Calu3 (cell line): Measurements from ENCODE around the gene ZFPL1. TPM values are rescaled to one million over a fixed set of nuclear protein-coding genes. Genes with fewer than 3 reads are reported as not detected.
A peak's percentile ranks its signal among the peaks of the same experiment; 100 is the strongest.

Experiments
- BruUV-seq: library from RNA; stranded (reverse); fragments of 400-500 nt; replicated peaks from 2 replicates; lab custom pipeline; 2021; lab: Mats Ljungman, UMichigan
- CTCF ChIA-PET: fragments of 300-600 bp; sonication (Branson Sonifier 250); formaldehyde crosslinking; loops from one replicate; lab custom pipeline; 2022; ENCODE audit warnings: antibody characterized with exemption; lab: Charles Lee
- DNase-seq: peaks from one replicate; pipeline ENCODE4 v3.0.0; 2022
- H3K27ac Mint-ChIP-seq: one replicate; pipeline ENCODE4 v1.8.0; 2022; ENCODE audit warnings: mixed read lengths; ENCODE audit not compliant: unreplicated experiment
- H3K27me3 Mint-ChIP-seq: one replicate; pipeline ENCODE4 v1.8.0; 2022; ENCODE audit warnings: mixed read lengths; ENCODE audit not compliant: unreplicated experiment
- H3K36me3 Mint-ChIP-seq: one replicate; pipeline ENCODE4 v1.8.0; 2022; ENCODE audit warnings: mild to moderate bottlenecking, moderate library complexity, mixed read lengths; ENCODE audit not compliant: insufficient read depth, unreplicated experiment
- H3K4me1 Mint-ChIP-seq: one replicate; pipeline ENCODE4 v1.8.0; 2022; ENCODE audit warnings: mild to moderate bottlenecking, low read depth, mixed read lengths; ENCODE audit not compliant: unreplicated experiment
- H3K4me3 Mint-ChIP-seq: one replicate; pipeline ENCODE4 v1.8.0; 2022; ENCODE audit warnings: mild to moderate bottlenecking, low read depth, moderate library complexity, mixed read lengths; ENCODE audit not compliant: unreplicated experiment
- H3K9me3 Mint-ChIP-seq: one replicate; pipeline ENCODE4 v1.8.0; 2022; ENCODE audit warnings: low read depth, mixed read lengths; ENCODE audit not compliant: unreplicated experiment
- intact Hi-C: fragments of 100-400 bp; cut with micrococcal nuclease; formaldehyde crosslinking; loops from one replicate; pipeline ENCODE4 v1.10.0; 2022; ENCODE audit not compliant: unreplicated experiment
- total RNA-seq: library from RNA; stranded (reverse); gene quantifications from 2 replicates; pipeline ENCODE4 v1.2.3, GENCODE V29; 2022
- TF ChIP-seq, protein P1 (sequence below): fragments of 200-600 bp; IDR thresholded peaks from one replicate; pipeline ENCODE4 v1.8.0; 2022; ENCODE audit warnings: antibody characterized with exemption; ENCODE audit not compliant: unreplicated experiment

Gene ZFPL1
- total RNA-seq, 1 experiment from 2014 or later, result 47.6 TPM

GRCh38 chr11:65131895-65132237 lies 47.8 kb downstream of the ZFPL1 start:
- H3K27me3 Mint-ChIP-seq, result no peaks in the 10 kb centered on the region
- no peak overlapping the region for H3K27ac Mint-ChIP-seq
- H3K4me3 Mint-ChIP-seq, result peak overlapping the region; percentile 99
- no peaks in the 10 kb centered on the region for H3K9me3 Mint-ChIP-seq
- H3K36me3 Mint-ChIP-seq, result peaks cover 86% of the 10 kb centered on the region
- CTCF ChIA-PET, result no interaction called here
- intact Hi-C loops, result no loop called here
- no TSS peak for BruUV-seq
- DNase-seq, result no peak
- peaks cover 28% of the 10 kb centered on the region for H3K4me1 Mint-ChIP-seq
- TF ChIP-seq, protein P1, sequence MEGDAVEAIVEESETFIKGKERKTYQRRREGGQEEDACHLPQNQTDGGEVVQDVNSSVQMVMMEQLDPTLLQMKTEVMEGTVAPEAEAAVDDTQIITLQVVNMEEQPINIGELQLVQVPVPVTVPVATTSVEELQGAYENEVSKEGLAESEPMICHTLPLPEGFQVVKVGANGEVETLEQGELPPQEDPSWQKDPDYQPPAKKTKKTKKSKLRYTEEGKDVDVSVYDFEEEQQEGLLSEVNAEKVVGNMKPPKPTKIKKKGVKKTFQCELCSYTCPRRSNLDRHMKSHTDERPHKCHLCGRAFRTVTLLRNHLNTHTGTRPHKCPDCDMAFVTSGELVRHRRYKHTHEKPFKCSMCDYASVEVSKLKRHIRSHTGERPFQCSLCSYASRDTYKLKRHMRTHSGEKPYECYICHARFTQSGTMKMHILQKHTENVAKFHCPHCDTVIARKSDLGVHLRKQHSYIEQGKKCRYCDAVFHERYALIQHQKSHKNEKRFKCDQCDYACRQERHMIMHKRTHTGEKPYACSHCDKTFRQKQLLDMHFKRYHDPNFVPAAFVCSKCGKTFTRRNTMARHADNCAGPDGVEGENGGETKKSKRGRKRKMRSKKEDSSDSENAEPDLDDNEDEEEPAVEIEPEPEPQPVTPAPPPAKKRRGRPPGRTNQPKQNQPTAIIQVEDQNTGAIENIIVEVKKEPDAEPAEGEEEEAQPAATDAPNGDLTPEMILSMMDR, result no peak

DNA sequence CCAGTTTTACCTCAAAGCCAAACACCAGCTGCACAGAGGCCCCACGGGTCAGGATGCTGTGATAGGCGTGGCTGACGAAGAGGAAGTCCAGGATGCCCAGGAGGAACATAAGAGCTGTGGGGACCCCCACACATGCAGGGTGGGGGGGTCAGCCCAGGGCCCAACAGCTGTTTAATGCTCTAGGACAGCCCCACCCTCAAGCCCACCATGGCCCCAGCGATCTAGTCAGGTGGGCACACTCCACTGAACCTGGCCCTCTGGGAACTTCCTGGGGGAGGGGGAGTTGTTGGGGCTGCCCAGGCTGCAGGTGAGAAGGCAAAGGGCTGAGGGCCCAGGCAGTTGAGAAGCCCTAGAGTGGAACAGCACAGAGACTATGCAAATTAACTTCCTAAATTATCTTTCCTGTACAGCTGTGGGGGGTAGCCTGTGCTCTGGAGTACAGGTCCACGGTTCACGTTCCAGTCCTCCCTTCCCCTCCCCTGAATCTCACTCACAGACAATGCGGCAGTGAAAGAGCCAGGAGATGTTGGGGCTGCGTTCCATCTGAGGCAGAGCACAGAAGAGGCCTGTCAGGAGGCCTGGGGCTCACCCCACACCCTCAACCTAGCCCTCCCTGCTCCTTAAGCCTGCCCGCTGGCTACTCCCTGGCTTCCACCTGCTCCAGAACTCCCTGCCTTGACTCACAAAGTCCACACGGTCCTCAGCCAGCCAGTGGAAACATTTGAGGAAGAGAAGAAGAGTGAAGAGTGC lies 48.4 kb downstream of the ZFPL1 start:
- DNase-seq, result no peak
- Mint-ChIP-seq H3K27me3 (no peaks in the 10 kb centered on the region), H3K36me3 (peaks cover 80% of the 10 kb centered on the region)

GRCh38 chr11:65132988-65133700 lies 49.1 kb downstream of the ZFPL1 start:
- CTCF ChIA-PET, result interaction anchor here (3.4 kb wide), 1 partner anchor 49 kb away, joined by 27 read pairs; the partner anchor contains the start of gene CAPN1
- BruUV-seq, result no TSS peak
- Mint-ChIP-seq H3K9me3 (no peaks in the 10 kb centered on the region), H3K27ac (peak overlapping the region; percentile 100), H3K4me3 (peak overlapping the region; percentile 99), H3K36me3 (peaks cover 73% of the 10 kb centered on the region), H3K4me1 (peaks cover 28% of the 10 kb centered on the region), H3K27me3 (no peaks in the 10 kb centered on the region)
- intact Hi-C loops, result no loop called here
- DNase-seq, result peak; percentile 85
- TF ChIP-seq, protein P1, result no peak

More for the DNA sequence above, 48.4 kb downstream of the ZFPL1 start:
- peak overlapping the region; percentile 99 for H3K4me3 Mint-ChIP-seq
- peaks cover 28% of the 10 kb centered on the region for H3K4me1 Mint-ChIP-seq
- CTCF ChIA-PET, result interaction anchor here (3.4 kb wide), 1 partner anchor 49 kb away, joined by 27 read pairs; the partner anchor contains the start of gene CAPN1
- intact Hi-C loops, result no loop called here
- no TSS peak for BruUV-seq
- no peaks in the 10 kb centered on the region for H3K9me3 Mint-ChIP-seq
- H3K27ac Mint-ChIP-seq, result no peak overlapping the region
- TF ChIP-seq, protein P1, result no peak

- Mint-ChIP-seq H3K27me3 (no peaks in the 10 kb centered on the region), H3K4me1 (peaks cover 28% of the 10 kb centered on the region), H3K4me3 (peak overlapping the region; percentile 99), H3K9me3 (no peaks in the 10 kb centered on the region), H3K36me3 (peaks cover 67% of the 10 kb centered on the region), H3K27ac (peak overlapping the region; percentile 100)
- BruUV-seq, result TSS peak; percentile 56
- DNase-seq, result no peak
- TF ChIP-seq, protein P1, result no peak
- intact Hi-C loops, result loop anchor here (2.0 kb wide), 1 partner anchor 17 kb away; no protein-coding TSS in a partner anchor
- CTCF ChIA-PET, result interaction anchor here (2.4 to 3.4 kb wide), 2 partner anchors 12 to 48 kb away, joined by 14 to 27 read pairs; partner anchors contain the start of genes CAPN1, FAU and MRPL49
Measured at GRCh38 chr11:65133724-65134123, 49.7 kb downstream of the ZFPL1 start.
